Hepatocyte (in vitro differentiated cells): ENCODE results near the gene PCDH9.

Experiments
- CTCF ChIP-seq: fragments of 200-600 bp; sonication (generic); IDR thresholded peaks from 2 replicates; pipeline ENCODE4 v1.5.1; 2016; ENCODE audit warnings: antibody characterized with exemption, mild to moderate bottlenecking; ENCODE audit not compliant: poor library complexity
- EZH2 ChIP-seq: fragments of 200-600 bp; sonication (generic); IDR thresholded peaks from 2 replicates; pipeline ENCODE4 v1.6.1; 2016; ENCODE audit warnings: antibody characterized with exemption, mild to moderate bottlenecking, borderline replicate concordance

DNA sequence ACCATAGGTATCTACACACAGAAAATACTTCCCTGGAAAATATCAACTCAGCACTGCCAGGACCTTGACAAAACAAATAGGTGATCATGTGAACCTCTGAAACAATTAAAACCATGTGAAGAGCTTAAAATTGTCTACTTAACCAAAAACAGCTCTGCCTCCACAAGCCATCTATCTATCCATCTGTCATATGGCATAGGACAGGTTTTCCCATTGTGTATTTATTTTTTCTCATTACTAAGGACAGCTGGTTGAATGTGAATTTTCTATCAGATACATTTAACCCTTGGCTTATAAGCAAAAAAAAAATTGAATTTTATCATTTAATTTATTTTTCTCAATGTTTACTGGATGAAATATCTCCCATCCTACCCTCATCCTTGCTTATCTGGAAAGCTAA, 279.5 kb downstream of the PCDH9 start:
- TF ChIP-seq CTCF (no peak), EZH2 (no peak)
